A673 (cell line): ENCODE results near the gene TEDDM1.

ENCODE experiments used
- EZH2 ChIP-seq: fragments of 200-600 bp; sonication (generic); IDR thresholded peaks from 2 replicates; pipeline ENCODE4 v1.6.1; 2017; ENCODE audit warnings: borderline replicate concordance, low read depth, mild to moderate bottlenecking, mixed read lengths, antibody characterized with exemption, low read length; ENCODE audit not compliant: poor library complexity, severe bottlenecking
- TF ChIP-seq, protein P1 (sequence below): fragments of 300-800, 200-600 bp; sonication (generic); conservative IDR thresholded peaks from 2 replicates; pipeline ENCODE4 v1.5.1; 2017; ENCODE audit warnings: low read depth, mild to moderate bottlenecking, antibody characterized with exemption, low read length, moderate library complexity, mixed read lengths

DNA sequence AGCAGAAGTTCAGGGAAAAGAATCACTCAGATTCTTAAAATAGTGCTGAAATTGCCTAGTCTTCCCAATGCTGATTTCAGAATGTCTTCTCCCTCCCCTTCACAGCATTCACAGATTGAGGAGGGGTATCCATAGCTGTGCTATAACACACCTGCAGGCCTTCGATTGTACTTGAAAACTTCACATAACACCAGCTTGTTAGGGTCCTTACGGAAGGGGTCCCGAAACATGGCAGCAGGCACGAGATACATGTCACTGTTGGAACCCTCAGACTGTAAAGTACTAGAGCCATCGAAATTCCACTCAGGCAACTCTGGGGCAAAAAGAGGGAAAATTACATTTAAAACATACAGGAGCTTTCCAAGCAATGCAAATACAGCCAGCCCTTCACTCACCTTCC, 13.5 kb downstream of the TEDDM1 start:
- TF ChIP-seq, protein P1, sequence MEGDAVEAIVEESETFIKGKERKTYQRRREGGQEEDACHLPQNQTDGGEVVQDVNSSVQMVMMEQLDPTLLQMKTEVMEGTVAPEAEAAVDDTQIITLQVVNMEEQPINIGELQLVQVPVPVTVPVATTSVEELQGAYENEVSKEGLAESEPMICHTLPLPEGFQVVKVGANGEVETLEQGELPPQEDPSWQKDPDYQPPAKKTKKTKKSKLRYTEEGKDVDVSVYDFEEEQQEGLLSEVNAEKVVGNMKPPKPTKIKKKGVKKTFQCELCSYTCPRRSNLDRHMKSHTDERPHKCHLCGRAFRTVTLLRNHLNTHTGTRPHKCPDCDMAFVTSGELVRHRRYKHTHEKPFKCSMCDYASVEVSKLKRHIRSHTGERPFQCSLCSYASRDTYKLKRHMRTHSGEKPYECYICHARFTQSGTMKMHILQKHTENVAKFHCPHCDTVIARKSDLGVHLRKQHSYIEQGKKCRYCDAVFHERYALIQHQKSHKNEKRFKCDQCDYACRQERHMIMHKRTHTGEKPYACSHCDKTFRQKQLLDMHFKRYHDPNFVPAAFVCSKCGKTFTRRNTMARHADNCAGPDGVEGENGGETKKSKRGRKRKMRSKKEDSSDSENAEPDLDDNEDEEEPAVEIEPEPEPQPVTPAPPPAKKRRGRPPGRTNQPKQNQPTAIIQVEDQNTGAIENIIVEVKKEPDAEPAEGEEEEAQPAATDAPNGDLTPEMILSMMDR, result no peak
- no peak for TF ChIP-seq EZH2
